Measurements from ENCODE around the gene ADAMTS7.
"Not testable (repeated sequence)": the region's sequence is repeated elsewhere in the genome, so short reads cannot be mapped to it uniquely, and the experiment has no call there.

ADAMTS7 gene

DNA sequence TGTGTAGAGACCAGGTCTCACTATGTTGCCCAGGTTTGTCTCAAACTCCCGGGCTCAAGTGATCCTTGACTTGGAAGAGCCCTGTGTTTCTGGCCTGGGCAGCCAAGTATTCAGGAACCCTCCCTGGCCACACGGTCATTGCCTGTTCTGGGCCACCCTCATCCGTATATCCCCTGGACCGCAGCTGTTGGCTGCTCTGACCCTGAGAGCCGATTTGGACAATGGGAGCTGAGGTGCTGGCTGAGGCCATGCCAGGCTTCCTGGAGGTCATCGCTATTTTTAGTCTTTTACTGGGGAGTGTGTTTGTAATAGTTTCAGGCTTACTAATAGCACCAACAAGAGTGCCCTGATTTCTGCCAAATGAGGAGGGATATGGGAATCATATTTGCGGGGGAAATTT, 60.7 kb downstream of the ADAMTS7 start:
- no peak for DNase-seq

DNA sequence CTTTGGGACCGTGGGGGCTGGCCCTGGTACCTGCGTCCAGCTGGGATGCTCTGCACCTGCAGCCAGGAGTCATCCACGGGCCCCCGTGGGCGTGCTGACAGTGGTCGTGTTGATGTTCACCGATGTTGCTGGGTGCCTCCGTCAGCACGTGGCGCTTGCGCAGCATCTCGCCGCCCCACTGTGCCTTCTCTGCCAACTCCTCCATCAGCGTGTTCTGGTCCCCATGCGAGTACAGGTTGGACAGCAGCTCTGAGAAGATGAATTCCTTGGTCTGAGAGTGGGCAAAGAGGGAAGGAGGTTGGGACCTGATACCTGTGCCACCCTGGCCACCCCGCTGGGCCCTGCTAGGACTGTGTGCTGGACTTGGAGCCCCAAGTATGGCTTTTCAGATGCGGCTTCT, 61.4 kb downstream of the ADAMTS7 start:
- no peak for DNase-seq

DNA sequence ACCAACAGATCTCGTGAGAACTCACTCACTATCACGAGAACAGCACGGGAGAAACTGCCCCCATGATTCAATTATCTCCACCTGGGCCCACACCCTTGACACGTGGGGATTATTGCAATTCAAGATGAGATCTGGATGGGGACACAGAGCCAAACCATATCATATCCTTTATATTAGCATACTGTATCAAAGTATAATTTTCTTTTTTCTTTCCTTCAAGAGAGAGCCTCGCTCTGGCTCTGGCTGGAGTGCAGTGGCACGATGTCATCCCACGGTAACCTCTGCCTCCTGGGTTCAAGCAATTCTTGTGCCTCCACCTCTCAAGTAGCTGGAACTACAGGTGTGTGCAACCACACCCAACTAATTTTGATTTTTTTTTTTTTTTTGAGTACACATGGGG, 63.4 kb downstream of the ADAMTS7 start:
- DNase-seq, result not testable (repeated sequence)

DNA sequence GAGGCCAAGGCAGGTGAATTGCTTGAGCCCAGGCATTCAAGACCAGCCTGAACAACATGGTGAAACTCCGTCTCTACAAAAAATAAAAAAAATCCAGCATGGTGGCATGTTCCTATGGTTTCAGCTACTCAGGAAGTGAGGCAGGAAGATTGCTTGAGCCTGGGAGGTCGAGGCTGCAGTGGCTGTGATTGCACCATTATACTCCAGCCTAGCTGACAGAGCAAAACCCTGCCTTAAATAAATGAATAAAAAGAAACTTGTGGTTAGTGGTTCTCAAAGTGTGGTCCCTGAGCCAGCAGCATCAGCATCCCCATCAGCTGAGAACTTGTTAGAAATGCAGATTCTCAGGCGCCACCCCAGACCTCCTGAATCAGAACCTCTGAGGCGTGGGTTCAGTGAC, 69.6 kb downstream of the ADAMTS7 start:
- DNase-seq, result not testable (repeated sequence)

DNA sequence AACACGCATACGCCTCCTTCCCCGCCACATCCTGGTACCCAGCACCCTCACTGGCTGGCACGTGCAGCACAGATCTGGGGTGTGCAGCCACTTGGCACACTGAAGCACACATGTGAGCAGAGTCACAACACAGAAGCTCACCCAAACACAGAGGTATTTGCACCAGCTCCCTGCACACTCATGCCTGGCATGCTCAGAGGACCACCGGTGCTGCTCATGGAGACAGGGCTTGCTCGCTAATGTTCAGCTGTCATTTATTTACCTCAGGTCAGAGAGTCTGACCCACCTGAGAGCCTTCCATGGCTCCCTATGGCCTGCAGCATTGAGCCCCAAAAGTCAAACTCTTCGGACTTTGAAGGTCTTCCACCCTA, 70.4 kb downstream of the ADAMTS7 start:
- DNase-seq, result no peak

DNA sequence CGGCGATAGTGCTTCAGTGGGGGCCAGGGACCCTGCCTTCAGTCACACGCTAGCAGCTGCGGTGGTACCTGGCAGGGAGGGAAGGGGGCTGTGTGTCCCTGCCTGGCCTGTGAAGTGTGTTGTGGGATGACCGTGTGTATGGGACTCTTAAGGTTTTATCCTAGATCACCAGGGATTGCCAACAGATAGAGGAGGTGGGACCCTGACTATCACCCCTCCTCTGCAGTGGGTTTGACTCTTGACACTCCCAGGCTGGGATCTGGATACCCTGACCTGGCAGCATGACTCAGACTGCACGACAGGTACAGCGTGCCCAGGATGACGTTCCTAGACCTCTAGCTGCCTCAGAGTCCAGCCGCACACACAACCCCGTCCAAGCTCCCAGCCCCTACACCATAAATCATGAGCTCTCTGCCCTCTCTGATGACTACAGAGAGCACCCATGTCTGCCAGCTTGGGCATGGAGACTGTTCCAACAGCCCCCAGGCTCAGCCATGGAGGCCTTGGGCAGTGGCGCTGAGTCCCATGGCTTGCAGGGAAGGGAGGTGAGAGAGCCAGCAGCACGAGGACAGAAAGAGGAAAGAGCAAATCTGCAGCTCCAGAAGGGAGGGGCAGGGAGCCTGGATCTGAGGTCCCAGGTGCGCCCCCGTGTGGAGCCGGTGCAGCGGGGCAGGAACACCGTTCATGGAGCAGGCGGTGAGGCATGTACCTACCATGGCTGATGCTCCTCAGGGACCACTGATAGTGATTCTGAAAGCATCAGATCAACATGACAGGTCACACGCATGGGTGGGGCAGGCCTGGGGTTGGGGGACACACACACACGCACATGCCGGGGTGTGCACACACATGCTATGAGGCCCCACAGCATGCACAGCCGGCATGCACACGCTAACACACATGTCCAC, 71.0 kb downstream of the ADAMTS7 start:
- peak; percentile 32 for DNase-seq

DNA sequence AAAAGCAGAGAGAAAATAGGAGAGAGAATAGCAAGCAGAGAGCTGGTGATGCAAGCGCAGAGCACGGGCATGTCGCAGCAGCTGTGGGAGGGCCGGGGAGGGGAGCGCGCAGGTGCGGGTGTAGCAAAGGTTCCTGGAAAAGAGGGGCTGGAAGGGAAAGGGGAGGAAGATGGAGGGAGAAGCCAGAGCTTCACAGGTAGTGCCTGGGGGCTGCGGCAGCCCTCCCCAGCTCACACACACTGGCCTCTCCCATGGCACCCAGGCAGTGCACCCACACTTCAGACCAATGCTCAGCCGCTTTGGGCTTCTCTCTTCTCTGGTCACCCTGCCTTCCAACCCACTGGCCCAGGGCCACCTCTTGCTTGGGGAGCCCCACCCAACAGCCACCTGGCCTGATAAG, 72.1 kb downstream of the ADAMTS7 start:
- no peak for DNase-seq

DNA sequence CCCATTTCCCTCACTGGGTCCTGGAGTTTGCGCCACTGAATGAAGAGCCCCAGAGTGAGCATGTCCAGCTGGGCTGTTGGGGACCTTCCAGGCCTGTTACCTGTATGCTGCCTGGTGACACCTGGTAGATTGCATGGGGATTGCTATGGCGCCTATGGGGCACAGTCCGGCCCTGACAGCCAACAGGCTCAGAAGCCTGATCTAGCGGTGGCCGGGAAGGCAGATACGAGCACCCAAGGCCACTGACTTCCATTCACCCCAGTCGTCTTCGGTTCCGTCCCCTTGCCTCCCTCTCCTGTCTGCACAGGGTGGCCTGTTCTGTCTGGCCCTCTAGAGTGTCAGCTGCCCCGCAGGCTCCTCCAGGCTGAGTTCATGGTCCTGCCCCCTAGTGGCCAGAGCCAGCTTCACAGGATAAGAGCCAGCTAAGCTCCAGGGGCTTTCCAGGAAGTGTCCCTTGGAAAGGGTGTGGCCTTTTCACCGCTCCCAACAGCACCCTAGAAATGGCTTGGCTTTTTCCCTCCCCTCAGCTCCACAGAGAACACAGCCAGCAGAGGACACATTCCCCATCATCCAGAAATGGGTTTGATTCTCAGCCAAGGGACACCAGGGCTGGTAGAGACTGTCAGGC, 73.2 kb downstream of the ADAMTS7 start:
- not testable (repeated sequence) for DNase-seq

DNA sequence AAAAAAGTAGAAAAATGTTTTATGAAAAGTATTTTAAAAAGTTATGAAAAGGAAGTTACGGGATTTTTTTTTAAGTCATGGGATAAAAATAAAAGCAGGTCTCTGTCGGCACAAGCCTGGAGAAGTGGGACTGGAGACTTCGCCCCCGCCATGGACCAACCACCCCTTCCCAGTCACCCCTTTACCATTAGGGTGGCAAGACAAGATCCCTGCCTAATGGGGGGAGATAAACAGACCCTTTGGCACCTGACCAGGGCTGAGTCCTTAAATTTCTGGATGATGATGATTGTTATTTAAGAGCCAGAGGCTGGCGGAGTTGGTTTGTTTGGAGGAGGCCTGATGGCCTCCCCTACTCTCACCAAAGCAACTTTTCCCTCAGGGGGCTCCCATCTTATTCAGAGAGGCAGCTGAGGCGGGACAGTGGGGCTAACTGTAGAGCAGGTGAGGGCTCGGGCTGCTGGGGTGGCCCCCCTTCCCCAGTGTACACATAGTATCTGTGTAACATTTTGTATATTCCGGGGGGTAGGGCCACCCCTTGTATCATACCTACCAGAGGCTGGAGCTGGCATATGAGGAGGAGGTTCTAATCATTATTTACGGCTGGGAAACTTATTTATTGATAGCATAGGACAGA, 74.0 kb downstream of the ADAMTS7 start:
- no peak for DNase-seq

DNA sequence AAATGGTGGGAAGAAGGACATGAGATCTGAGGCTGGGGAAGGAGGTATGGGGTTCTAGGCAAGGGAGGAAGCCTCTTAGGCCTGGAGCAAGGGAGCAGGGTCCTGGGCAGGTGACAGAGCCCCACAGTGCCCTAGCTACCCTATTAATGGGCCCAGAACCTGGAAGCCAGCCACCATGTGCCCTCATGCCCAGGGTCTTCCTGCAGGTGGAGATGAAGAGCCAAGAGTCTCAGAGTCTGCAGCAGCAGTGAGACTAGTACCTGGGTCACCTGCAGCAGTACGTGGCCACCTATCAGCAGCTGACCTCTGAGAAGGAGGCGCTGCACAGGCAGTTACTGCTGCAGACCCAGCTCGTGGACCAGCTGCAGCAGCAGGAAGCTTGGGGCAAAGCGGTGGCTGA, 75.0 kb downstream of the ADAMTS7 start:
- not testable (repeated sequence) for DNase-seq

DNA sequence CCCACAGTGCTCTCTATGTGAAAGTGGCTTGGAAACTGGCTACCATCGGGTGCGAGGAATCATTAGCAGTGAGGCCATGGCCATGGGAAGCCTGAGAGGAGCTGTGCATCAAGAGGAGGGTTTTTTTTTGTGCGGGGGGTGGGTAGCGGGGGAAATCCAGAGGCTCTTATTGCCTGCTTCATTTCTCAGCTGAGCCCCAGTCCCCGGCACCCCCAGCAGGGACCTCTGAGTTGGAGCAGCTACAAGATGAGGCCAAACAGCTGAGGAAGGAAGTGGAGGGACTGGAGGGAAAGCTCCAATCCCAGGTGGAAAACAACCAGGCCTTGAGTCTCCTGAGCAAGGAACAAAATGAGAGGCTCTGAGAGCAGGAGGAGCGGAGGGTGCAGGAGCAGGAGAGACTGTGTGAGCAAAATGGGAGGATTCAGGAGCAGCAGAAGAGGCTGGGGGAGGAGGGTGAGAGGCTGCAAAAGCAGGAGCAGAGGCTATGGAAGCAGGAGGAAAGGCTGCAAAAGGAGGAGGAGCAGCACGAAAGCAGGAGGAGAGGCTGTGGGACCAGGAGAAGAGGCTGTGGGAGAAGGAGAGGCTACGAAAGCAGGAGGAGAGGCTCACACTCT, 76.7 kb downstream of the ADAMTS7 start:
- no peak for DNase-seq

DNA sequence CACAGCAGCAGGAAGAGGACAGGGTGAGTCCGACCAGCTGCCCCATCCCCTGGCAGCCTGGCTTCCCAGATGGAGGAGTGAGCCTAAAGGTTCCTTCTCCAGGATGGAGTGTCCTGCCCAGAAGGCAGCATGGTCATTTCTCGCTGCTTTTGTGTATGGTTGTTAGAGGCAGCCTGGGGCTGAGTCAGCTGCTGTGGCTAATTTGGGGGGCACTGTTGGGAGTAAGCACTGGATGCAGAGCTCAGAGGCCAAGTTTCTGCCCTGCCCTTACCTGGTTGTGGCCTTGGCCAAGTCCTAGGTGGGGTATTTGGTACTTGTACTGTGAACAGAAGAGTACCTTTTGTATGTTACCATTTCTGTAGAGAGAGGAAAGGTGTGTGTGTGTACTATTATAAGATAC, 78.6 kb downstream of the ADAMTS7 start:
- no peak for DNase-seq

DNA sequence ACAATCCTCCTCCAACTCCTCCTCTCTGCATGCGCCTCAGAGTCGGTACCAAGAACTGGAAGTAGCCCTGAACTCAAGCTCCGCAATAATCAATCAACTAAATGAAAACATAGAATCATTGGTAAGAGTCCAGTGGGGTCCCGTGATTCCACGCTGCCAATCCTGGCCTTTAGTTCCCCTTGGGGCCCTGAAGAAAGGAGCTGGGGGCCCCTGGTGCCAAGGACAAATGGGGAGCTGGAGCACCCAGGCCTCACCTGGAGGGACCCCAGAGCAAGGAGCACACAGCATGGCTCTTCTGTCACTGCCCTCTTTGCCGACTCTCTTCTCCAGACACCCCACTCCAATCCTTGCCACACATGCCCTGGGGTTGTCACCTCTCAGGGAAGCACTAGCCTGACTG, 80.3 kb downstream of the ADAMTS7 start:
- DNase-seq, result no peak

DNA sequence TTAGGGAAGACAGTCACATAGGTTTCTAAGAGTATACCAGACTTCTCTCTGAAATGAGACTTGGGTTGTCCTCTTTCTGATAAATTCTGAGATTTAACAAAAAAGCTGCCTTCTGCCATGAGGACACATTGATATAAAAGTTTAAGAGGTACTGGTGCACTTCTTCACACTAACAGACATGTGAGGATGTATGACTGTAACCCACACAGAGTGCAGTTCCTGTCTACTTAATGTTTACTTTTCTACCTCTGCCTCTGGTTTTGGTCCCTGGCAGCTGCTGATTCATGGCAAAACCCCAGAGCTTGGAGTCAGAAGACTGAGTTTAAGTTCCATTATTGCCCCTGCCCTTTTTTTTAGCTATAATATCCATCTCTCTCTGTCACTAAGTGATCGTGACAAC, 82.8 kb downstream of the ADAMTS7 start:
- DNase-seq, result not testable (repeated sequence)

DNA sequence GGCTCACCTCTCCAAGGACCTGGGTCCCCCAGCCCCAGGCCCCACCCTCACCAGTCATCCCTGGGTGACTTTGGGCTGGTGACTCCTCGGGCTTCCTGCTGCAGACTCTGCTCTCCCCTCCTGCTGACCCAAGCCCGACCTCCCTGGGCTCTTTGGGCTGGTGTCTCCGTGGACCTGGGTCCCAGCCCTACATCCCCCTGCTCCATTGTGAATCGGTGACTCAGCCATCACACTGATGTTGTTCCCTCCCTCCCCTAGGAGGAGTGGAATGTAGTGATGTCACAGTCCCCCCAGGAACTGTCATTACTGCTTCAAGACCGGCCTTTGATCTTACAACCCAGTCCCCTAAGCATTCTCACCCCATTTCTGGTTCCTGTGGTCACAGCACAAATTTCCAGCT, 83.7 kb downstream of the ADAMTS7 start:
- DNase-seq, result peak; percentile 35

DNA sequence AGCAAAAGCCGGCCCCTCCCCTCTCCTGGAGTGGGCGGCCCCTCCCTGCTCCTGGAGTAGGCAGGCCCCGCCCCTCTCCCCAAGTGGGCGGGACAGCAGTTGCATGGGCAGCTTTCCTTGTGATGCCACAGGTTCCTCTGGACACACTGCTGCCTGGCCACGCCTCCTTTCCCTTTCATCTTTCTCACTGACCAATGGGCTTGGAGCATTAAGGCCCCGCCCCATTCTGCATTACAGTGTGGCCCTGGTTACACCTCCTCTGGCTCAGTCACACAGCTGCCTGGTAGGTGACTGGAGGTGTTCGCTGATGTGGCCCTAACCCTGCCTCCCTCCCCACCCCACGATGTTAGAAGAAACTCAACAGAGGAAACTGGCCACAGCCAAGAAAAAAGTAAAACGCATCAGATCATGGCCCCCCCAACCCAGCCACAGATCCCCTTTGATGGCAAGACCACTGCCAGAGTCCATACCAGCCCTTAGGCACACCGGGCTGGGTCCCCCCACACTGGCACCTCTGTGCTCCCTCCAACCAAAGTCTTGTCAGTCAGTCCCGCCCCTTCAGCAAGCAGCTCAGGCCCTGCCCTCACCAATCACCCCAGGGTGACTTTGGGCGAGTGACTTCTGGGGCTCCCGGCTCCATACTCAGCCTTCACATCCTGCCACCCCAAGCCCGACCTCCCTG, 84.3 kb downstream of the ADAMTS7 start:
- no peak for DNase-seq

DNA sequence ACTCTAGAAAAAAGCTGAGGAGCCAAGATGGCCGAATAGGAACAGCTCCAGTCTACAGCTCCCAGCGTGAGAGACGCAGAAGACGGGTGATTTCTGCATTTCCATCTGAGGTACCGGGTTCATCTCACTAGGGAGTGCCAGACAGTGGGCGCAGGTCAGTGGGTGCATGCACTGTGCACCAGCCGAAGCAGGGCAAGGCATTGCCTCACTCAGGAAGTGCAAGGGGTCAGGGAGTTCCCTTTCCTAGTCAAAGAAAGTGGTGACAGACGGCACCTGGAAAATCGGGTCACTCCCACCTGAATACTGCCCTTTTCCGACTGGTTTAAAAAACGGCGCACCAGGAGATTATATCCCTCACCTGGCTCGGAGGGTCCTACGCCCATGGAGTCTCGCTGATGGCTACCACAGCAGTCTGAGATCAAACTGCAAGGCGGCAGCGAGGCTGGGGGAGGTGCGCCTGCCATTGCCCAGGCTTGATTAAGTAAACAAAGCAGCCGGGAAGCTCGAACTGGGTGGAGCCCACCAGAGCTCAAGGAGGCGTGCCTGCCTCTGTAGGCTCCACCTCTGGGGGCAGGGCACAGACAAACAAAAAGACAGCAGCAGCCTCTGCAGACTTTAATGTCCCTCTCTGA, 91.3 kb downstream of the ADAMTS7 start:
- DNase-seq, result not testable (repeated sequence)

DNA sequence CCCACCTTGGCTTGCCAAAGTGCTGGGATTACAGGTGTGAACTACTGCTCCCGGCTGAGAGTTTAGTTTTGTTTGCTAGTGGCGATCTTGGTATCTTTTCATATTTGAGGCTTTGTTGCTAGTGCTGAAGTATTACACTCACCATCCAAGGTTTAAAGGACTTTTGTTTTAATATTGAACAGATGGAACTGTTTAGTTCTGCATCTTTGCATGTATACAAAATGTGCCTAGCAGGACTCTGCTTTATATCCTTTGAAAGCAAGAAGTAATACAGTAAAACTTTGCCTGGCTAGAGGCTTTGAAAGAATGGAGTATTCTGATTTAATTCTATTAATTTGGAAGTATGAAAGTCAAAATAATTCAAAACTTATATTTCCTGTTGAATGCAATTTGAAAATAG, 92.4 kb downstream of the ADAMTS7 start:
- no peak for DNase-seq

DNA sequence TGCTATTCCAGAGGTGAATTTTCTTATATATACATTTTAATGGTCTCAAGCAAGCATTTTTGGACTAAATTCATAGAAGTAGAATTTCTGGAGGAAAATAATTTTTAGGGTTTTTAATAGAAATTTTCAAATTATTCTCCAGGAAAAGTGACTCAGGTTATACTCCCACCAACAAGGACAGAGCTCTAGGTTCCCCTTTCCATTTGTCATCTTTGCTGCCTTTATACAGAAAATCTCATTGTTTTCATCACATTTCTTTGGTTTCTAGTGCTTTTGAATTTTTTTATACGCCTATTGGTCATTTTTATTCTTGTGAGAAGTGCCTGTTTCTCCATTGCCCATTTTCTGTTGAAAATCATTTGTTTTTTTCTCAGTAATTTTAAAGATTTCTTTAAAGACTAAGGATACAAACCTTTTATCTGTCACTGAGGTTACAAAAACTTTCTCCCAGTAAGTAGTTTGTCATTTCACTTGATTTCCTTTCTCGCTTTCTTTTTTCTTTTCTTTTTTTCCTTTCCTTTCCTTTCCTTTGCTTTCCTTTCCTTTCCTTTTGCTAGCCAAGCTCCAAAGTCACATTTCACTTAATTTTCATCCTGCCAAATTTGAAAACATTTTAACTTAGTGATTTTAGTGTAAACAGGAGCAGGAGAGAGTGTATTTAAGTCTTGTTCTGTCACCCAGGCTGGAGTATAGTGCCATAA, 93.2 kb downstream of the ADAMTS7 start:
- DNase-seq, result no peak

DNA sequence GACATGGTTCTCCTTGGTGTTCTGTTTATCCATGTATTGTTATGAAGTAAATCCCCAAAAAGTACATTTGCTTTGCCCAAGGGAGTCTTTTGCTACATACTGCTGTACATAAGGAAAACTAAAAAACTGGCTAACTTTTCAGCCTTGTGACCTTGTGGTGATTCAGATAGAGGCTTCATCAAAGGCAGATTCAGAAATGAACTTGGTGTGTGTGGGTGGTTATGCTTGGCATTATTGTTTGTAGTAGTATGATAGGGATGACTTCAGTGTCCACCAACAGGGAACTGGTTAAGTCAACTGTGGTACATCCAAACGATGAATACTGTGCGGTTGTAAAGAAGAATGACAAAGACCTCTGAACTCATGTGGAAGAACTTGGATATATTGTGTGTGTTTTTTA, 94.6 kb downstream of the ADAMTS7 start:
- DNase-seq, result no peak

DNA sequence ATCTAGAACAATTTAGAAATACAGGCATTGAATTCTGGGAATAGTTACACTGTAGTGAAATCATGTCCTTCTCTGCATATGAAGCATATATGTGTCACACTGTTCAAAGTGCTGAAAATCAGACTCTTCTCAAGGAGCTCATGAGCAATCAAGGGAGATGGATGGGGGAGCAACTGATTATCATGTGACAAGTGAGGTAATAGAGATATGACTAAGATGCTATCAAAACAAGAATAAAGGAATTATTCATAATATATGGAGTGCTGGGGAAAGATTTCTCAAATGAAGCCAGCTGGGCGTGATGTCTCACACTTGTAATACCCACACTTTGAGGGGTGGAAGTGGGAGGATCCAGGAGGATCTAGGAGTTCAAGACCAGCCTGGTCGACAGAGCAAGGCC, 95.3 kb downstream of the ADAMTS7 start:
- peak; percentile 68 for DNase-seq

DNA sequence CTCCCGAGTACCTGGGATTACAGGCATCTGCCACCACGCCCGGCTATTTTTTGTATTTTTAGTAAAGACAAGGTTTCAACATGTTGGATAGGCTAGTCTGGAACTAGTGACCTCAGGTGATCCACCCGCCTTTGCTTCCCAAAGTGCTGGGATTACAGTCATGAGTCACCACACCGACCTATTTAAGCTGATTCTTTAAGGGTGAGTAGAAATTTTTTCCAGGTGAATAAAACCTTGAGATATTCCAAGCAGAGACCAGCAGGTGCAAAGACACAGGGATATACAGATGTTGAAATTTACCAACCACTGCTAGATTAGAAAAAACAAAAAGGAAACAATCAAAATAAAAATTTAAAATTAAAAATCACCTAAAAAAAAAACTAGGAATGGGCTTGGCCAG, 95.8 kb downstream of the ADAMTS7 start:
- no peak for DNase-seq

Measured in fibroblast of upper back skin (primary cell).